ENCODE measurements around the gene TRIP6. TPM values are rescaled to one million over a fixed set of nuclear protein-coding genes. Genes with fewer than 3 reads are reported as not detected.

Gene TRIP6
- polyA plus RNA-seq, 1 donor, result 46.1 TPM

GRCh38 chr7:100860702-100861615 is 6.2 kb upstream of the TRIP6 start:
- no CpG with 5 or more reads among the region's 18 CpGs for WGBS (ENCODE audit: insufficient coverage, low lambda C conversion rate)
- H3K27ac ChIP-seq (ENCODE audit: low read length), result no peak overlapping the region
- H3K4me1 ChIP-seq (ENCODE audit: control insufficient read depth, insufficient read depth, low read length), result peaks cover 3% of the 10 kb centered on the region
- no peaks in the 10 kb centered on the region for H3K27me3 ChIP-seq (ENCODE audit: control insufficient read depth, insufficient read depth, low read length)
- no peaks in the 10 kb centered on the region for H3K9me3 ChIP-seq (ENCODE audit: control insufficient read depth, low read depth, low read length)
- H3K4me3 ChIP-seq (ENCODE audit: low read length), result no peak overlapping the region
- no peak for DNase-seq
- H3K36me3 ChIP-seq (ENCODE audit: control insufficient read depth, insufficient read depth, low read length), result peaks cover 30% of the 10 kb centered on the region

DNA sequence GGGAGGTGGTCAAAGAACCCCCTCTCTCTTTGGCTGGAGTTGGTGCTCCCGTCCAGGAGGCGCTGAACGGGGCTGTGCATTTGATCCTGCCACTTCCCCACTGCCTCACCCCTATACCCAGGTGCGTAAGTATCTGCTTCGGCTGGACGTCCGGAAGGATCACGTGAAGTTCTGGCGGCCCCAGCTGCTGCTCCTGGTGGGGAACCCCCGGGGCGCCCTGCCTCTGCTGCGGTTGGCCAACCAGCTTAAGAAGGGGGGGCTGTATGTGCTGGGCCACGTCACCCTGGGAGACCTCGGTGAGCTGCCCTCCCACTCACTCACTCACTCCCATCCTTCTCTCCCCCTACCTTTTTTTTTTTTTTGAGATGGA is 5.6 kb upstream of the TRIP6 start:
- no peak overlapping the region for H3K27ac ChIP-seq (ENCODE audit: low read length)
- no CpG with 5 or more reads among the region's 14 CpGs for WGBS (ENCODE audit: insufficient coverage, low lambda C conversion rate)
- H3K4me3 ChIP-seq (ENCODE audit: low read length), result no peak overlapping the region
- H3K4me1 ChIP-seq (ENCODE audit: control insufficient read depth, insufficient read depth, low read length), result peaks cover 7% of the 10 kb centered on the region
- H3K27me3 ChIP-seq (ENCODE audit: control insufficient read depth, insufficient read depth, low read length), result no peaks in the 10 kb centered on the region
- DNase-seq, result no peak
- no peaks in the 10 kb centered on the region for H3K9me3 ChIP-seq (ENCODE audit: control insufficient read depth, low read depth, low read length)
- peaks cover 30% of the 10 kb centered on the region for H3K36me3 ChIP-seq (ENCODE audit: control insufficient read depth, insufficient read depth, low read length)

DNA sequence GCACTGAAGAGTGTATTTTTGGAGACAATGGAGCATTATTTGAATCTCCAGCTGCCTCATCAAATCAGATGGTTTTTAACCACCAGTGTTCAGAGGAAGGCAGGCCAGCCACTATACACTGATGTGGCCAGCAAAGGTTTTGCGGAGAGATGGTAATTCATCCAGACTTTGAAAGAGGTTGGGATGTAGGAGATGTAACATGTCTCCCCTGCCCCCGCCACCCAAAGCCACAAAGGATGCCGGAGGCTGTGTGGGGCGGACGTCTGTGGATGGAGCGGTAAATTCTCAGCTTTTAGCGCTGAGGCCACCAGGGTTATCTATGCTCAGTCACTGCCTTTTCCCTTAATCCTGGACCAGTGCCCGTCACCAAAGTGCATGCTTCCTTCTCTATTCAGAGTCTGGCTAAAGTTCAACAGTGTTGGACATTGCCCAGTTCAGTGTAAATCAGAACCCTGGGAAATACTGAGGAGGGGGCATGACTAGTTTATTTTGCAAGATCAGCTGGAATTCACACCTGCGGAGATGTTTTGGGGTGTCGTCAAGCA is 3.7 kb upstream of the TRIP6 start:
- WGBS (ENCODE audit: insufficient coverage, low lambda C conversion rate), result no CpG with 5 or more reads among the region's 10 CpGs
- peak in 1 of 2 donors; percentile 58 for DNase-seq

GRCh38 chr7:100864263-100864845 is 2.8 kb upstream of the TRIP6 start:
- peaks cover 17% of the 10 kb centered on the region for H3K4me1 ChIP-seq (ENCODE audit: control insufficient read depth, insufficient read depth, low read length)
- DNase-seq, result no peak
- H3K27me3 ChIP-seq (ENCODE audit: control insufficient read depth, insufficient read depth, low read length), result no peaks in the 10 kb centered on the region
- no peak overlapping the region for H3K4me3 ChIP-seq (ENCODE audit: low read length)
- peaks cover 20% of the 10 kb centered on the region for H3K36me3 ChIP-seq (ENCODE audit: control insufficient read depth, insufficient read depth, low read length)
- H3K9me3 ChIP-seq (ENCODE audit: control insufficient read depth, low read depth, low read length), result no peaks in the 10 kb centered on the region
- no CpG with 5 or more reads among the region's 12 CpGs for WGBS (ENCODE audit: insufficient coverage, low lambda C conversion rate)
- no peak overlapping the region for H3K27ac ChIP-seq (ENCODE audit: low read length)

More for the DNA sequence above, 3.7 kb upstream of the TRIP6 start:
- no peaks in the 10 kb centered on the region for H3K27me3 ChIP-seq (ENCODE audit: control insufficient read depth, insufficient read depth, low read length)
- no peak overlapping the region for H3K4me3 ChIP-seq (ENCODE audit: low read length)
- peaks cover 26% of the 10 kb centered on the region for H3K36me3 ChIP-seq (ENCODE audit: control insufficient read depth, insufficient read depth, low read length)
- H3K9me3 ChIP-seq (ENCODE audit: control insufficient read depth, low read depth, low read length), result no peaks in the 10 kb centered on the region
- no peak overlapping the region for H3K27ac ChIP-seq (ENCODE audit: low read length)
- peaks cover 11% of the 10 kb centered on the region for H3K4me1 ChIP-seq (ENCODE audit: control insufficient read depth, insufficient read depth, low read length)

DNA sequence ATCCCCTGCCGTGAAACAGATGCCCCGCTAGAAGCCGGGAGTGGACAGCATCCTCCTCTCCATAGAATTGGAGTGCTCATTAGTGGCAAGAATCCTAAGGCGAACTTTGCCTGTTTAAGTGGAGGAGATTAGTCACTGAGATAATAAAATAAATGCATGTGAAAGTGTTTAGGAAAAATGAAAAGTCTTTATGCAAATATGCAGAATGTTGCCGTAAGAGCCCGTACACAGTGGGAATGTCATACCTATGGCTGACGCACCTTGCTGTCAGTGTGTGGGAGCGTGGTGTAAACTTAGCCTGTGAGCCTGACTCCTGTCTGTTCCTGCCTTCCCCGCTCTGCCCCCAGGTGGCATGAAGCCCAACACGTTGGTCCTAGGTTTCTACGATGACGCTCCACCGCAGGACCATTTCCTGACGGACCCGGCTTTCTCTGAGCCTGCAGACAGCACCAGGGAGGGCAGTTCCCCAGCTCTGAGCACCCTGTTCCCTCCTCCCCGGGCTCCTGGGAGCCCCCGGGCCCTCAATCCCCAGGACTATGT is 1.7 kb upstream of the TRIP6 start:
- H3K4me1 ChIP-seq (ENCODE audit: control insufficient read depth, insufficient read depth, low read length), result peaks cover 17% of the 10 kb centered on the region
- no CpG with 5 or more reads among the region's 17 CpGs for WGBS (ENCODE audit: insufficient coverage, low lambda C conversion rate)
- no peaks in the 10 kb centered on the region for H3K9me3 ChIP-seq (ENCODE audit: control insufficient read depth, low read depth, low read length)
- no peaks in the 10 kb centered on the region for H3K27me3 ChIP-seq (ENCODE audit: control insufficient read depth, insufficient read depth, low read length)
- no peak for DNase-seq
- no peak overlapping the region for H3K27ac ChIP-seq (ENCODE audit: low read length)
- H3K4me3 ChIP-seq (ENCODE audit: low read length), result no peak overlapping the region
- H3K36me3 ChIP-seq (ENCODE audit: control insufficient read depth, insufficient read depth, low read length), result peaks cover 17% of the 10 kb centered on the region

DNA sequence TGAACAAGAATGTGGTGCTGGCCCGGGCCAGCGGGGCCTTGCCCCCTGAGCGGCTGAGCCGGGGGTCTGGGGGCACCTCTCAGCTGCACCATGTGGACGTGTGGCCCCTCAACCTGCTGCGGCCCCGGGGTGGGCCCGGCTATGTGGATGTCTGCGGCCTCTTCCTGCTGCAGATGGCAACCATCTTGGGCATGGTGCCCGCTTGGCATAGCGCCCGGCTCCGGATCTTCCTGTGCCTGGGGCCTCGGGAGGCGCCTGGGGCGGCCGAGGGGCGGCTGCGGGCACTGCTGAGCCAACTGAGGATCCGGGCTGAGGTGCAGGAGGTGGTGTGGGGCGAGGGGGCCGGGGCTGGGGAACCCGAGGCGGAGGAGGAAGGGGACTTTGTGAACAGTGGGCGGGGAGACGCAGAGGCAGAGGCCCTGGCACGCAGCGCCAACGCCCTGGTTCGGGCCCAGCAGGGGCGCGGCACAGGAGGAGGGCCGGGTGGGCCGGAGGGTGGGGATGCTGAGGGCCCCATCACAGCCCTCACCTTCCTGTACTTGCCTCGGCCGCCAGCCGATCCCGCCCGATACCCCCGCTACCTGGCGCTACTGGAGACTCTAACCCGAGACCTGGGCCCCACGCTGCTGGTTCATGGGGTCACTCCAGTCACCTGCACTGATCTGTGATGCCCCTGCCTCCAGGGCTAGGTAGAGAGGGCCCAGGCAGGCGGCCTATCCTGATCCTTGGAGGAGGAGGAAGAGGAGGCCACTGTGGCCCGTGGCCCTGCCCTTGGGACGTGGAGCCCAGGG is 1.1 kb upstream of the TRIP6 start:
- WGBS (ENCODE audit: insufficient coverage, low lambda C conversion rate), result no CpG with 5 or more reads among the region's 46 CpGs
- H3K27me3 ChIP-seq (ENCODE audit: control insufficient read depth, insufficient read depth, low read length), result no peaks in the 10 kb centered on the region
- peak; percentile 23 to 41 for DNase-seq
- H3K36me3 ChIP-seq (ENCODE audit: control insufficient read depth, insufficient read depth, low read length), result peaks cover 15% of the 10 kb centered on the region
- peaks cover 17% of the 10 kb centered on the region for H3K4me1 ChIP-seq (ENCODE audit: control insufficient read depth, insufficient read depth, low read length)
- peak overlapping the region; percentile 80 for H3K27ac ChIP-seq (ENCODE audit: low read length)
- no peaks in the 10 kb centered on the region for H3K9me3 ChIP-seq (ENCODE audit: control insufficient read depth, low read depth, low read length)
- H3K4me3 ChIP-seq (ENCODE audit: low read length), result peak overlapping the region; percentile 75

GRCh38 chr7:100866729-100867039 is 503 bp upstream of the TRIP6 start:
- Histone ChIP-seq H3K27me3 (ENCODE audit: control insufficient read depth, insufficient read depth, low read length) (no peaks in the 10 kb centered on the region), H3K4me3 (ENCODE audit: low read length) (peak overlapping the region; percentile 75), H3K27ac (ENCODE audit: low read length) (peak overlapping the region; percentile 80), H3K4me1 (ENCODE audit: control insufficient read depth, insufficient read depth, low read length) (peaks cover 17% of the 10 kb centered on the region), H3K9me3 (ENCODE audit: control insufficient read depth, low read depth, low read length) (no peaks in the 10 kb centered on the region), H3K36me3 (ENCODE audit: control insufficient read depth, insufficient read depth, low read length) (peaks cover 16% of the 10 kb centered on the region)
- WGBS (ENCODE audit: insufficient coverage, low lambda C conversion rate), result no CpG with 5 or more reads among the region's 5 CpGs
- DNase-seq, result no peak

DNA sequence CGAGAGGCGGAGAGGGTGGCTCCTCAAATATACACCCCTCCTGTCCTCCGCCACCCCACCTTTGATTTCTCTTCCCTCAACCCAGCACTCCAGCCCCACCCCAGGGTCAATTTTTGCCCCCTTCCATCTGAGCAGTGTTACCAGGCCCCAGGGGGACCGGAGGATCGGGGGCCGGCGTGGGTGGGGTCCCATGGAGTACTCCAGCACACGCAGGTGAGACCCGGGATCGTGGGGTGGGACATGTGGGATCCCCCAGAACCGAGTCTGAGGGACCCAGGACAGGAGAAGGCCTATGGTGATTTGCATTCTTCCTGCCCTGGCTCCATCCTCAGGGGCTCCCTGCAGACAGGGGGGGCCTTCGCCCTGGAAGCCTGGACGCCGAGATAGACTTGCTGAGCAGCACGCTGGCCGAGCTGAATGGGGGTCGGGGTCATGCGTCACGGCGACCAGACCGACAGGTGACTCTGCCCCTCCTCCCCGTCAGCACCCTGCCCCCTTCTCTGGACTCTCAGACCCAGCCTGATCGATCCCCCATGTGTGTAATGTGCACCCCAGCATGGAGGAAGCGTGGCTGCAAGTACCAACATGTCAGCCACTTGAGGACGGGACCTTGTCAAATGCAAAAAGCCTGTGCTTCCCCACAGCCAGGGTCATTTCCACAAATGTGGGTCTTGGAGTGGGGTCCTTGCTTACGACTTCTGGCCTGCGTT is 744 bp downstream of the TRIP6 start:
- peaks cover 24% of the 10 kb centered on the region for H3K36me3 ChIP-seq (ENCODE audit: control insufficient read depth, insufficient read depth, low read length)
- no CpG with 5 or more reads among the region's 27 CpGs for WGBS (ENCODE audit: insufficient coverage, low lambda C conversion rate)

GRCh38 chr7:100873599-100874299 is 6.6 kb downstream of the TRIP6 start:
- Histone ChIP-seq H3K4me3 (ENCODE audit: low read length) (peak overlapping the region; percentile 85), H3K4me1 (ENCODE audit: control insufficient read depth, insufficient read depth, low read length) (peaks cover 16% of the 10 kb centered on the region), H3K27ac (ENCODE audit: low read length) (peak overlapping the region; percentile 95), H3K27me3 (ENCODE audit: control insufficient read depth, insufficient read depth, low read length) (no peaks in the 10 kb centered on the region), H3K36me3 (ENCODE audit: control insufficient read depth, insufficient read depth, low read length) (peaks cover 42% of the 10 kb centered on the region), H3K9me3 (ENCODE audit: control insufficient read depth, low read depth, low read length) (no peaks in the 10 kb centered on the region)
- DNase-seq, result no peak
- no CpG with 5 or more reads among the region's 10 CpGs for WGBS (ENCODE audit: insufficient coverage, low lambda C conversion rate)

More for the DNA sequence above, 744 bp downstream of the TRIP6 start:
- H3K9me3 ChIP-seq (ENCODE audit: control insufficient read depth, low read depth, low read length), result no peaks in the 10 kb centered on the region
- peaks cover 17% of the 10 kb centered on the region for H3K4me1 ChIP-seq (ENCODE audit: control insufficient read depth, insufficient read depth, low read length)
- DNase-seq, result peak; percentile 53 to 80
- H3K27ac ChIP-seq (ENCODE audit: low read length), result peak overlapping the region; percentile 80
- H3K27me3 ChIP-seq (ENCODE audit: control insufficient read depth, insufficient read depth, low read length), result no peaks in the 10 kb centered on the region
- H3K4me3 ChIP-seq (ENCODE audit: low read length), result peak overlapping the region; percentile 75

All from large intestine (tissue), 3 donors.